ENCODE results near the gene ING5.
"Not testable (repeated sequence)": the region's sequence is repeated elsewhere in the genome, so short reads cannot be mapped to it uniquely, and the experiment has no call there.

Gene ING5

GRCh38 chr2:241720099-241720498 is 18.3 kb downstream of the ING5 start:
- DNase-seq = no peak

GRCh38 chr2:241720560-241720959 is 18.7 kb downstream of the ING5 start:
- DNase-seq = no peak

- no peak for DNase-seq
Measured at GRCh38 chr2:241721852-241722251, 20.0 kb downstream of the ING5 start.

- no peak for DNase-seq
Measured at GRCh38 chr2:241722896-241723454, 21.1 kb downstream of the ING5 start.

- no peak for DNase-seq
Measured at GRCh38 chr2:241724259-241724974, 22.6 kb downstream of the ING5 start.

- no peak for DNase-seq
Measured at GRCh38 chr2:241724975-241725870, 23.4 kb downstream of the ING5 start.

GRCh38 chr2:241726459-241726858 is 24.6 kb downstream of the ING5 start:
- DNase-seq = no peak

- DNase-seq = no peak
Measured at GRCh38 chr2:241728000-241728399, 26.2 kb downstream of the ING5 start.

GRCh38 chr2:241728627-241729026 is 26.8 kb downstream of the ING5 start:
- DNase-seq = no peak

- DNase-seq = no peak
Measured at GRCh38 chr2:241729868-241730267, 28.0 kb downstream of the ING5 start.

GRCh38 chr2:241730671-241731293 is 28.9 kb downstream of the ING5 start:
- no peak for DNase-seq

- DNase-seq = not testable (repeated sequence)
Measured at GRCh38 chr2:241732513-241733186, 30.8 kb downstream of the ING5 start.

GRCh38 chr2:241733391-241734207 is 31.8 kb downstream of the ING5 start:
- DNase-seq = no peak

GRCh38 chr2:241734208-241734466 is 32.3 kb downstream of the ING5 start:
- DNase-seq = no peak

GRCh38 chr2:241734467-241735208 is 32.8 kb downstream of the ING5 start, which contains the start of gene D2HGDH:
TSS of gene D2HGDH (plus strand) at chr2:241734630. CDS start at chr2:241735225, 595 bp downstream.
- peak; percentile 19 for DNase-seq

- DNase-seq = no peak
Measured at GRCh38 chr2:241736111-241736510, 34.3 kb downstream of the ING5 start.

- DNase-seq = no peak
Measured at GRCh38 chr2:241738040-241738686, 36.3 kb downstream of the ING5 start.

- DNase-seq = no peak
Measured at GRCh38 chr2:241739177-241739576, 37.3 kb downstream of the ING5 start.

GRCh38 chr2:241739651-241740050 is 37.8 kb downstream of the ING5 start:
- DNase-seq = no peak

- DNase-seq = no peak
Measured at GRCh38 chr2:241741016-241741415, 39.2 kb downstream of the ING5 start.
